Osteocyte (in vitro differentiated cells): ENCODE results near the gene RAB4B. TPM values are rescaled to one million over a fixed set of nuclear protein-coding genes. Genes with fewer than 3 reads are reported as not detected.
A peak's percentile ranks its signal among the peaks of the same experiment; 100 is the strongest.
"Not testable (repeated sequence)": the region's sequence is repeated elsewhere in the genome, so short reads cannot be mapped to it uniquely, and the experiment has no call there.

Experiments used
- DNase-seq: peaks from one replicate; pipeline ENCODE4 v3.0.0; 2021; ENCODE audit warnings: mixed read lengths; ENCODE audit not compliant: unreplicated experiment; ENCODE audit errors: extremely low spot score
- H3K27ac Mint-ChIP-seq: one replicate; pipeline ENCODE4 v1.8.0; 2021; ENCODE audit warnings: mild to moderate bottlenecking, mixed read lengths; ENCODE audit not compliant: unreplicated experiment
- H3K27me3 Mint-ChIP-seq: one replicate; pipeline ENCODE4 v1.8.0; 2021; ENCODE audit warnings: mixed read lengths; ENCODE audit not compliant: unreplicated experiment
- H3K36me3 Mint-ChIP-seq: one replicate; pipeline ENCODE4 v1.8.0; 2021; ENCODE audit warnings: mixed read lengths; ENCODE audit not compliant: unreplicated experiment
- H3K4me1 Mint-ChIP-seq: one replicate; pipeline ENCODE4 v1.8.0; 2021; ENCODE audit warnings: mixed read lengths; ENCODE audit not compliant: unreplicated experiment
- H3K4me3 Mint-ChIP-seq: one replicate; pipeline ENCODE4 v1.8.0; 2021; ENCODE audit warnings: mild to moderate bottlenecking, moderate library complexity, mixed read lengths; ENCODE audit not compliant: unreplicated experiment
- H3K9me3 Mint-ChIP-seq: one replicate; pipeline ENCODE4 v1.8.0; 2021; ENCODE audit warnings: mixed read lengths; ENCODE audit not compliant: unreplicated experiment
- CTCF ChIP-seq: fragments of 200-600 bp; sonication (generic); IDR thresholded peaks from 2 replicates; pipeline ENCODE4 v1.5.0; 2021; ENCODE audit warnings: antibody characterized with exemption, mild to moderate bottlenecking, moderate library complexity
- total RNA-seq: library from RNA; stranded (reverse); gene quantifications from 2 replicates; pipeline ENCODE4 v1.2.1, GENCODE V29; 2021

The RAB4B gene
- total RNA-seq, 1 donor from 2014 or later: 19.7 TPM

DNA sequence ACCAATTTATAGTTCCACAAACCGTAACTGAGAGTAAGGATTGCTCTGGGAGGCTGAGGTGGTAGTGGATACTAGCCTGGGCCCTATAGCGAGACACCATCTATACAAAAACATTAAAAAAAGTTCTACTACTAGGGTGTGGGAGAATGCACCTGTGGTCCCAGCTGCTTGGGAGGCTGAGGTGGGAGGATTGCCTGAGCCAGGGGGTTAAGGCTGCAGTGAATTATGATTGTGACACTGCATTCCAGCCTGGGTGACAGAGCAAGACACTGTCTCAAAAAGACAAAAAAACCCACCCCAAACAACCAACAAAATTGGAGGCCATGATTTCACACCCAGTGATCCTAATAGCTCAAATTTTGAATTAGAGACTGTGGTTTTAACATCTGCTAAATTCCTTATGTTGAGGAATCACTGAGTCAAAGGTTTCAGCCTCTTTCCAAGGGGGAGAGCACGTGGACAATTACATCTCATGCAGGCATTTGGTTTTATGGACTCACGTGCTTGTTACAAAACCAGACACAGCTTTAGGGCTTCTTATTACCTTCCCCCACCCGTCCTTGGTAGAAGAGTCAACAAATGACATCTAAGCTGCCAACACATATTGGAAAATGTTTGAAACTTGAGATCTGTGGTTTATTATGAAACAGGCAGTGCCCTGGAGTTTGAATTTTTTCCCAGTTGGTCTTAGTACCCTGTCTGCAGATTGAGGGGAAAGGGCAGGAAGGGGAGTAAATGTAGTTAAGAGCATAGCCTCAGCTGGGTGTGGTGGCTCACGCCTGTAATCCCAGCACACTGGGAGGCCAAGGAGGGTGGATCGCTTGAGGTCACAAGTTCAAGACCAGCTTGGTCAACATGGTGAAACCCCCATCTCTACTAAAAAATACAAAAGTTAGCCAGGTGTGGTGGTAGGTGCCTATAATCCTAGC lies 53.7 kb downstream of the RAB4B start:
- peaks cover 11% of the 10 kb centered on the region for H3K36me3 Mint-ChIP-seq
- no peak for DNase-seq
- H3K4me1 Mint-ChIP-seq: peaks cover 24% of the 10 kb centered on the region
- no peak overlapping the region for H3K4me3 Mint-ChIP-seq
- TF ChIP-seq CTCF: no peak
- H3K27me3 Mint-ChIP-seq: peaks cover 4% of the 10 kb centered on the region
- peak overlapping the region; percentile 89 for H3K27ac Mint-ChIP-seq
- no peaks in the 10 kb centered on the region for H3K9me3 Mint-ChIP-seq

DNA sequence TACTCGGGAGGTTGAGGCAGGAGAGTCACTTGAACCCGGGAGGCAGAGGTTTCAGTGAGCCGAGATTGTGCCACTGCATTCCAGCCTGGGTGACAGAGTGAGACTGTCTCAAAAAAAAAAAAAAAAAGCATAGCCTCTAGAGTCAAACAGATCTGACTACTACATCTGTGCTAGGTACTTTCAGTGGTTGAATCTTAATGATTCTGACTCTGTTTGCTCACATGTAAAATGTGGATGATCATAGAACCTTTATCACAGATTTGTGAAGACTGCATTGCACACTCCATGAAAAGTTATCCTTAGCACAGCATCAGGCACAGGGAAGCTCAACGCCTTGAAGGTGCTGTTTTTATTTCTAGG lies 54.4 kb downstream of the RAB4B start:
- not testable (repeated sequence) for H3K4me3 Mint-ChIP-seq

DNA sequence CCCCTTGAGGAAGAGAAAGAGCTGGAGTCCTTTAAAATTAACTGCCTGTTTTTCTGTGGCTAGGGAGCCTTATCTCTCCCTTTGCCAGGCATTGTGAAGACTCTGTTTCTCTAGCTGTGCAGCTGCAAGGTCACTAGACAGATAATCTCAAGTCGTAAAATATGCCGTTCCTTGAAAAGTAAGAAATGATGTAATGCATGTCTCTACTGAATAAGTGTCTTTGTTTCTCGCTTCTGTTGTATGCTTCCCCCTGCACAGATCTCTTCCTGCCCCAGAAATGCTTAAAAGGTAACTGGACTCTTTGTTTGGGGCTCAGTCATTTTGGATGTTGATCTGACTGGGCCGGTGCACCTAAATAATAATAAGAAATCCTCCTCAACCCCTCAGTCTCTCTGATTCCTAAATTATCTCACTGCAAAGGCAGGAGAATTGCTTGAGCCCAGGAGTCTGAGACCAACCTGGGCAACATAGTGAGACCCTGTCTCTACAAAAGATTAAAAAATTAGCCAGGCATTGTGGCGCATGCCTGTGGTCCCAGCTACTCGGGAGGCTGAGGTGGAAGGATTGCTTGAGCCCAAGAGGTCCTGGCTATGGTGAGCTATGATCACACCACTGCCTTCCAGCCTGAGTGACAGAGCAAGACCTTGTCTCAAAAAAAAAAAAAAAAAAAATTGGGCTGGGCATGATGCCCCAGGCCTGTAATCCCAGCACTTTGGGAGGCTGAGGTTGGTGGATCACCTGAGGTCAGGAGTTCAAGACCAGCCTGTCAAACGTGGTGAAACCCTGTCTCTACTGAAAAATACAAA lies 55.9 kb downstream of the RAB4B start:
- H3K36me3 Mint-ChIP-seq, DNase-seq, H3K27me3 Mint-ChIP-seq, H3K27ac Mint-ChIP-seq, H3K4me3 Mint-ChIP-seq, H3K9me3 Mint-ChIP-seq: not testable (repeated sequence)
- H3K4me1 Mint-ChIP-seq: peaks cover 24% of the 10 kb centered on the region

More for the DNA sequence above, 54.4 kb downstream of the RAB4B start:
- Mint-ChIP-seq H3K27ac (peak overlapping the region; percentile 89), H3K4me1 (peaks cover 24% of the 10 kb centered on the region)
- not testable (repeated sequence) for H3K27me3 Mint-ChIP-seq, H3K36me3 Mint-ChIP-seq, H3K9me3 Mint-ChIP-seq, DNase-seq

DNA sequence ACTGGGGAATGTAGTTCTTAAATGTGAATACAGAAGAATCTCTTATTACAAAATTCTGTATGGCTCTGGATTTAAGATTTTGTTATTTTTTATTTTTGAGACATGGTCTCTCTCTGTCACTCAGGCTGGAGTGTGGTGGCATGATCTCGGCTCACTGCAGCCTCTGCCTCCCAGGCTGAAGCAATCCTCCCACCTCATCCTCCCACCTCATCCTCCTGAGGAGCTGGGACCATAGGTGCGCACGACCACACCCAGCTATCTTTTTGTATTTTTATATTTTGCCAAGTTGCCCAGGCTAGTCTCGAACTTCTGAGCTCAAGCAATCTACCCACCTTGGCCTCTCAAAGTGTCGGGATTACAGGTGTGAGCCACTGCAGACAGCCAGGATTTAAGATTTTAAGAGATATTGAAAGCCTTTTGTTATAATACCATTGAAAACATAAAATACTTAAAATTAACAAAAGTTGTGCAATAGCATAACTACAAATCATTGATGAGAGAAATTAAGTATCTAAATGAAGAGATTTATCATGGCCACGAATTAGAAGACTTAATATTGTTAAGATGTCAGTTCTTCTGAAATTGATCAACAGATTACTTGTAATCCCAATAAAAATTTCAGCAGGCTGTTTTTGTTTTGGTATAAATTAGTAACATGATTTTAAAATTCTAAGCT lies 58.8 kb downstream of the RAB4B start:
- Mint-ChIP-seq H3K27ac (no peak overlapping the region), H3K27me3 (peaks cover 24% of the 10 kb centered on the region), H3K9me3 (peaks cover 5% of the 10 kb centered on the region), H3K4me1 (peaks cover 11% of the 10 kb centered on the region), H3K36me3 (no peaks in the 10 kb centered on the region), H3K4me3 (no peak overlapping the region)
- no peak for TF ChIP-seq CTCF
- no peak for DNase-seq

- not testable (repeated sequence) for DNase-seq, H3K4me1 Mint-ChIP-seq, H3K36me3 Mint-ChIP-seq, H3K27ac Mint-ChIP-seq, H3K9me3 Mint-ChIP-seq, H3K4me3 Mint-ChIP-seq
- H3K27me3 Mint-ChIP-seq: peaks cover 27% of the 10 kb centered on the region
Measured at GRCh38 chr19:40838477-40838876, 60.4 kb downstream of the RAB4B start.

DNA sequence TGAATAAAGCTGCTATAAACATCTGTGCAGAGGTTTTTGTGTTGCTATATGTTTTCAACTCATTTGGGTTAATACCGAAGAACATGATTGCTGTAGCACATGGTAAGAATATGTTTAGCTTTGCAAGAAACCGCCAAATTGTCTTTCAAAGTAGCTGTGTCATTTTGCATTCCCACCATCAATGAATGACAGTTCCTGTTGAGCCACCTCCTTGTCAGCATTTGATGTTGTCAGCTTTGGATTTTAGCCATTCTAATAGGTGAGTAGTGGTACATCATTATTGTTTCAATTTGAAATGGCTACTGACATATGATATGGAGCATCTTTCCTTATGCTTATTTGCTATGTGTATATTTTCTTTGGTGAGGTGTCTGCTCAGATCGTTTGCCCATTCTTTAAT lies 64.0 kb downstream of the RAB4B start:
- not testable (repeated sequence) for H3K27ac Mint-ChIP-seq, H3K4me1 Mint-ChIP-seq, H3K4me3 Mint-ChIP-seq, DNase-seq, H3K9me3 Mint-ChIP-seq, H3K36me3 Mint-ChIP-seq
- H3K27me3 Mint-ChIP-seq: peaks cover 41% of the 10 kb centered on the region

DNA sequence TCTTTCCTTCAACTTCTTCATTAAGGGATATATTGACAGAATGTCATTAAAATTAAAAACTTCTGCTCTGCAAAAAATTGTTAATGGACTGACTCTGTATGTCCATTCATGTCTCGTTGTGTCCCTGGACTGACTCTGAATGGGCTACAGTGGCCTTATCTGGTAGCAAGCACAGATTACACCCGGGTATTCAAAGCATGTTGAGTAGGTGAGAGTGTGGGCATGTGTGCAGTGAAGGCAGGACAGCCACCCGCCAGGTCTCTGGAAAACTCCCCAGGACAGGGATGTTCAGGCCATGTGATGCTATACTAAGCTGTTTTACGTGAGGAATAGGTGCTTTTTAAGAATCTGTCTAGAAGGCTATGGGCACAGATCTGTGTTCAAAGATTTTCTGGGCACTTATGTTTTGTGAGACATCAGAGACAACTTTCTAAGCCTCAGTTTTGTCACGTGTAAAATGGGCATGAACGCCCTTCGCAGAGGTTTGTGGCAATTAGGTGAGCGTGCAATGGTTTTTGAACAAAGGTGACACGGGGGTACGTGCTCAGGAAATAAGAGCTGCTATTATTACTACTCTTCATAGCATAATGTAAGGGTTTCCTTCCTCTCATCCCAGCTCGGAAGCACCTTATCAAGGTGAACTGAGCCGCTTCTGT lies 65.1 kb downstream of the RAB4B start:
- not testable (repeated sequence) for H3K9me3 Mint-ChIP-seq, H3K36me3 Mint-ChIP-seq, DNase-seq, H3K4me3 Mint-ChIP-seq, H3K4me1 Mint-ChIP-seq, H3K27ac Mint-ChIP-seq
- peaks cover 52% of the 10 kb centered on the region for H3K27me3 Mint-ChIP-seq

GRCh38 chr19:40843653-40844052 lies 65.6 kb downstream of the RAB4B start:
- not testable (repeated sequence) for H3K9me3 Mint-ChIP-seq, DNase-seq, H3K27ac Mint-ChIP-seq, H3K4me1 Mint-ChIP-seq, H3K36me3 Mint-ChIP-seq, H3K4me3 Mint-ChIP-seq
- peaks cover 56% of the 10 kb centered on the region for H3K27me3 Mint-ChIP-seq
